NCI-H226 (cell line): ENCODE data around the gene FCAMR.

ENCODE experiments used
- DNase-seq: peaks from one replicate; pipeline ENCODE4 v3.0.0-alpha.2; 2015

FCAMR gene

DNA sequence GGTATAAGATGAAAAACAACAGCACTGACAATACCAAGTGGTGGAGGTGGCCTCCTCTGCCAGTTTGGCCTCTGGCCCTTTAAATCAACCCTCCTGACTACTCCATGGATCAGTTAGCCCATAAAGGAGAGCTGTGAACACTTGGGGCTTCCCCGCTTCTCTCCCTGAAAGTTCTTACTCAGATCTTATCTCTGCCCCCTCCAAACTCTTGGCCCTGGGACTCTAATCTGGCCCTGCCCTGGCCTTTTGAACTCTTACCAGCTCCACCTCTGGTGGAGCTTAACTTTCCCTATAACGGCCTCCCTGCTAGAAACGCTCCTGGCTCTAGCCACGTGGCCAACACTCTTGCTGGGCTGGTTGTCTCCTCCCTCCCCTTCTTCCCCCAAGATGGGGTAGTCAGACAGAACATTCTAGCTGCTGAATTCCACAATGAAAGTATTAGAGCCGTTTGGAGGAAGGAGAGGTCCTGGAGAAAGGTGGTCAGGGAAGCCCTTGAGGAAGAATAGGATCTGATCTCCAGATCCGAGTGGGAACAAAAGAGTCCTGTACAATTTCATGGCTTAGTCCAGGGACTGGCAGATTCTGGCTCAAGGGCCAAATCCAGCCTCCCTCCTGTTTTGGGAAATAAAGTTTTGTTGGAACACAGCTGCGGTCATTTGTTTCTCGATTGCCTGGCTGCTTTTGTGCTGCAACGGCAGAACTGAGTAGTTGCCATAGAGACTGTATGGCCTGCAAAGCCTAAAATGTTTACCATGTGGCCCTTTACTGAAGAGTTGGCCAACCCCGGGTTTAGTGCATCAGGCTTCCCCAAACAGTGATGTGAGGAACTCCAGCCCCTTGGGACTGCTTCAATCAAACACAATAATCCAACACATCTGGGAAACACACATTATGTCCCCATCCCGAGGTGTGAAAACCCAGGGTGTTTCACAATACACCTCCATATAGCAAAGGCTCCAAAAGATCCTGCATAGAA lies 14.5 kb downstream of the FCAMR start:
- no peak for DNase-seq

DNA sequence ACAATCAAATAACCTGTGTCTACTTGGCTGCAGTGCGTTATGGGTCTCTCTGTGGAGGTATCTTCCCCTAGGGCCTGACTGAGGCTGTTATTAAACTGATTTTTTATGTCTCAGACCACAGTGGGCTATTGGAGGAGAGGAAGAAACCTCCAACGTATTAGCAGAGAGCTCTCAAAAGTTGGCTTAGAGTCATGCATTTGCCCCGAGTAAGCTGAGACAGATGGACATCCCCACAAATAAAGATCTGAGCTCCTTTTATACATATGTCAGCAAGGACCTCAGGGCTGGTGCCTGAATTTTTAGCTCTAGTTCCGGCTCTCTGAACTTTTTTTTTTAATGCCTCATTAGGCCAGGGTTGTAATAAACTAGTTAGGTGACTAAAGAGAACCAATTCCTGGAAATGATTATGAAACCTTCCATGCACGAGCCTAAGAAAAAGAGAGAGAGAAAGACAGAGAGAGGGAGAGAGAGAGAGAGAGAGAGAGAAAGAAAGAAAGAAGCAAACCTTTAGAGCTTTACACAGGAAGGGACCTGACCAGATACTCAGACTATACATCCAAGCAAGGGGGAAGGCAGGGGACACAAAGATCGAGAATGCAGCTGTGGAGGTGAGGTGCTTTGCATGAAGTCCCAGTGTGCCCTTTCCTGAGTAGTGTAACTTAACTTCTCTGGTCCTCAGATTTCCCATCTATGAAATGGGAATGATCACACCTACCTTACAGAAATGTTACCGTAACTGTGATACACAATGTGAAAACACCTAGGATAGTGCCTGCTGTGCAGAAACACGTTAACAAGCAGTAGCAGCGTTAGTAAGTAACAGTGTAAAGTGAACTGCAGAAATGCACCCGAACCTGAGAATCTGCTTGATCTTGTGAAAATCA lies 15.6 kb downstream of the FCAMR start:
- DNase-seq, result no peak

DNA sequence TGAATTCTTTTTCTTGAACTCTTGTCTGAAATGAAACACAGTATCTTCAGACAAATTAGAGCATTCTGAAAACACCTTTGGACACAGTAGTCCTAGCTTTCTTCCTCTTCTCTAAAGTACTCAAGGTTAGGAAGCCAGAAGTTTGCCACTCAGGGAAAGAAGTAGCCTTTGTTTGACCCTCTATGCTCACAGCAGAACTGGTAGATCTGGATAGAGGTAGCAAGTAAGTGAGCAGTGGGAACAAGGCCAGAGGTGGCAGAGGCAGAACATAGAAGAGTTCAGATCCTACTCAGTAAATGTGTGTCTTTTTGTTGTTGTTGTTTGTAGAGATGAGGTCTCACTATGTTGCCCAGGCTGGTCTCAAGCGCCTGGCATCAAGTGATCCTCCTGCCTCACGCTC lies 16.6 kb downstream of the FCAMR start:
- no peak for DNase-seq

DNA sequence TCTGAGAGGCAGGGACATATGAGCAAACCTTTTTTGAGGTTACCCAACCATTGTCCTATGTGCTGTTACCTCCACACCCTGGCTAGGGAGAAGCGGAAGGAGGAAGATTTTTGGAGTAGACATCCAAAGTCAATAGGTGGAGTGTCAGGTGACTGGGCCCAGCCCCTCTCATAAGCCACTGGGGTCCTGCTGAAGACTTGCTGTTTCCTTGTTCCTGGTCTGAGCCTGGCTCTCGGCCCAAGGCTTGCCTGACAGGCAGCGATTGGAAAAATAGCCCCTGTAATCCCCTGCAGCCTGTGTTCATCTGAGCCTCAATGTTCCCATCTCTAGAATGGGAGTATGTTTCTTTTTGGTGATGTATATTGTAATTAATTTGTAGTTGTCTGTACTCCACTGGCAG lies 17.1 kb downstream of the FCAMR start:
- DNase-seq, result no peak

DNA sequence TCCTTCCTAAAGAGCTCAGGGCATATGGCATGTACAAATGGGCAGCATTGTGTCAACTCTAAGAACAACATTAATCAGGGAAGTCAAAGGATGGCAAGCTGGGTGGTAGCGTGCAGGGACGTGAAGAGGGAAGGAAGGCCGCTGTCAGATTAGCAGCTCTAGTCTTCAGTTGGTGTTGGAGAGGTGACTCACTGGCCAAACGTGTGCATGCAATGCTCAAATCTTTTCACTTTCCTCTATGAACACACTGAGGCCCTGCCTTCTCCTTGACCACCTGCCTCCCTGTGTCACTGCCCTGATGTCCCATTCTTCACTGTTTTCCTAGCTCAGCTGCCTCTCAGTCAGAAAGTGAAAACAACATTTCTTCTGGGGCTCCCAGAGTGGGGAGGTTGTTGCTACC lies 18.1 kb downstream of the FCAMR start:
- DNase-seq, result no peak

DNA sequence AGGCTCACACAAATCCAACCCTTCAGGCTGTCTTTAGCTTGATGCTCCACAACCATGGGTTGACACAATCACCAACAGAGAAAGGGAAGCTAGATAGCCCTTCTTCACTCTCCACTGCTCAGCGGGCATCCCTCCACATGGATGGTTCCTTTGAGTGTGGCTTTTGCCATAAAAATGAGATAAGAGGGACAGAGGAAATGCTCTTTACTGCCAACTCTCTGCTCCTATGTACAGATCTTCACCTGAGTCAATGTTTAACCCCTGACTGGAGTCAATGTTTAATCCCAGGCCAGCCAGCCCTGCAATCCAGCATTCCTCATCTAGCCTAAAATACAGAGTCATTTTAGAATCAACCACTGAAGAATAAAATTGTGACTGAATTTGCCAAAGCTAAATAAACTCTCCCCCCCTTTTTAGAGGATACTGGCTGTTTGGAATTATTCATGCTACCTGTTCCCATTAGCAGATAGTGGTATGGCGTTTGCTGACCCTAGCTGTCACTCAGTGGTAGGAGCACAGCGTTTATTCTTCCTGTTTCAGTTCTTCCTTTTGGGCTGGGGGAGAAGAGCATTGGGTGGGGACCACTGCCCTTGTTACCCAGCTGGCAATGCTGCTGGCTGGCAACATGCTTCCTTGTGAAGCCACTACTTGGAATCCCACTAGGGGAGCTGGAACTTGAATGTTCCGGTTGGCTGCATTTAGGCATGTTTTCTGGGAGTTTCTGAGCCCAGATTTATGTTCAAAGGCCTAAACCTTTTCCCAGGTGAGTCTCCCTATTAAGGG lies 18.8 kb downstream of the FCAMR start:
- DNase-seq, result no peak

DNA sequence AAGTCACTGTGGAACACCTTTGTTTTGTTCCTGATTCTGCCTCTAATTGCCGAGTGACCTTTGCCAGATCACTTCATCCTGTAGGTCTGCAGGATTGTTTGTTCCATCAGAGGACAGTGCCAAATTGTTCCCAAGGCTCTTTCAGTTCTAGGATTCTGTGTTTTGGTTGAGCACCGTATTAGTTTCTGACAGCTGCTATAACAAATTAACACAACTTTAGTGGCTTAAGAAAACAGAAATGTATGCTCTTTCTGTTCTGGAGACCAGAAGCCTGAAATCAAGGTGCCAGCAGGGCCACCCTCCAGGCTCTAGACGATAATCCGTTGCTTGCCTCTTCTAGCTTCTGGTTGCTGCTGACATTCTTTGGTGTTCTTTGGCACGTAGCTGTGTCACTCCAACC lies 20.6 kb downstream of the FCAMR start:
- no peak for DNase-seq

DNA sequence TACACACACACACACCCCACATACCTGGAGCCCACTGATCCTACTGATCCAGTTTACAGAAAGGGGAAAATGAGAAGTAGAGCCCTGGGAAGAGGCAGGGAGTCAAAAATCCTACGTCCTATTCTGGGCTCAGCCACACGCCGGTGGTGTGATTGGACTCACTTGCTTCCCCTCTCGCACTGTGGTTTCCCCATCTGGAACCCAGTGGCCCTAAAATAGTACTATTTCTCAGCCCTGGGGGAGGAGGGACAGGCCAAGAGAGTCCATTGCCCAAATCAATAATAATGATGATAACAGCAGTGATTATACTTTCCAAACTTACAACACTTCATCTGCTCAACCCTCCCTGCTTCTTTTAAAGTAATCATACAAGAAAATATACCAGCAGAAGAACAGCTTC lies 21.1 kb downstream of the FCAMR start:
- DNase-seq, result no peak

DNA sequence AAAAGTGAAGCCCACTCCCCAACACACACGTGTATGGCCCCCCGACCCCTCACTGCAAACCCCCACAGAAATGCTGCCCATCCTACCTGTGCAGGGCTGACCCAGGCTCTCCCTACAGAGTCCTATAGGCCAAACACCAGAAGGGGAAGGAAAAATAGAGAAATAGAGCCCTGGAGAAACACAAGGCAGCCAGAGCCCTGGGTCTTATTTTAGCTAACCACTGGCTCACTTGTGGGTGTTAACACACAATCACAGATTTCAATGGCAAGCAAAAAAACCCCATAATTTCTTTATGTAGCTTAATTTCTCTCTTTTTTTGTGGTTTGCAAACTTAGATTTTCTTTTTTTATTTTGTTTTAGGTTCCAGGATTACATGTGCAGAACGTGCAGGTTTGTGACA lies 23.0 kb downstream of the FCAMR start:
- DNase-seq, result no peak

DNA sequence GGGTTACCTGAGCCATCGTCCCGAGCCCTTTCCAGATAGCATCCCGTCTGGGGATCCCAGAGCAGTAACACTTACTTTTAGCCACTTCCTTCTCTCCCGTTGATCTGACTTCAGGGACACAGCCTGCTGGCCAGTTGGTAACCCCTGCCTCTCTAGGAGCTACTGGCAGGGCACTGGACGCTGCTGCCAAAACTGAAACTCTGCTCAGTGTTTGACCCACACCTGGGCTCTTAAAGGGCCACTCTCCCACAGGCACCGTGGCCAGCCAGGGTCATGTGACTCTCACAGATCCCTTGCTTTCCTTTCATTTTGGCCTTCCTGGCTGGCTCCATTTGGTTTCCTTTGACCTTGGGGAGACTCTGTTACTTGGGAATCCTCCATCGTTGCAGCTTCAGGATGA lies 24.0 kb downstream of the FCAMR start, which contains the start of gene PIGR:
PIGR (minus strand) TSS at position 206 of the 400 bp plus-strand sequence. CDS start 5,935 bp downstream, outside the sequence.
- no peak for DNase-seq

DNA sequence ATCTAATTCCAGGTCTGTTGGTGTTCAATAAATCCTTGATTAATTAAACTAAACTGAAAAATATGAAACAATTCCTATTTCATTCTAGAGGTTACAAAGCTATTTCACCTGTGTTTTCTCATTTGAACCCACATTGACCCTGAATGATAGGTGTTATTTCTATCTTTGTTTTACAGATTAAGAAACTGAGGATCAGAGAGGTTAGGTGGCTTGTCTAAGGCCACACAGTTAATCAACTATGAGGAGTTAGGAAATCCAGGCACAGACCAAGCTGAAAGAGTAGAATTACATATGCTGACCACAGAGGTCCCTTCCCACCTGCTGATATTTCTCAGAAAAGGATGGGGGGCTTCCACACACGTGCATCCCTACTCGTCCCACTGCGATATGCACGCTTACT lies 24.5 kb downstream of the FCAMR start:
- DNase-seq, result no peak

DNA sequence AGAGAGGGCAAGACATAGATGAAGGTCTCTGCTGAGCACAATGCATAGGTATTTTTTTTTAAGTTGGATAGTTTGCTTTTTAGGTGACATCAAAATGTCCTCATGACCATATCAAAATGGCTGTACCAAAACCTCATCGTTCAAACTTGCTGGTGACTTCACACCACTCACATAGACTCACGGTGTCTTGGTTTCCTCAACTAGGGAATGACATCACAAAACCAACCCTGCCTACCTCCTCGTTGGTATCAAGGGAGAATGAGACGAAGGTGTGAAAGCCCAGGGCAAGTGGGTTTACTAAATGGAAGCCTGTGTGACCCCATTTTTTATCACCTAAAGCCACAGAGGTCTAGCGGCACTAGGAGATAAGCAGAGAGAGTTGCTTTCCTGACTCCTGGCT lies 25.6 kb downstream of the FCAMR start:
- no peak for DNase-seq

DNA sequence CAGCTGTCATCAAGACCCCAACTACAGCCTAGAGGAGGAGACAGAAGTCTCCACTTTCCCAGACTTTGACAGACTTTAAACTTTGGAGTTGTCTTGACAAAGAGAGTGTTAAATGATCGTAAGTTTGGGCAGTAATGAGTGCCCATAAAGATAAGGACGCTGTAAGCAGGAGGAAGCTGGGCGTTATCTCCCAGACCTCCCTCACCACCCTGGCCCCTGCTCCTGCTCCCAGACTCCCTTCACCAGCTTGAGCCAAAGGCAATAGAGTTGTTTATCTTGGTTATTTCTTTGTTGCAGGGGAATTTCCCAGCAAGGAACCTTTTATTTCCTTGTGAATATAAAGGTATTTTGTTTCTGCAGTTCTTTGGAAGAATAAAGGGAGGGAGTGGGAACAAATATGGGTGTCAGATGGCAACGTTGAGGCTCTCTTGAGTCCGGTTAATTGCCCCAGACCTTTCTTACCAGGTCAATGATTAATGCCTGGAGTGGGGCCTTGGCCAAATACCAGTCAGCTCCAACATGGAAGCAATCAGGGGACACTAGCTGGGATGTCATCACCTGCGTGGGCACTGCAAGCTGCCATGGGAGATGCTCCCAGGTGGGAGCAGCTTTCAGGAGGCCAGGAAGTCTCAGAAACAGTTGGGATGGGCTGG lies 28.4 kb downstream of the FCAMR start:
- DNase-seq, result peak; percentile 29

DNA sequence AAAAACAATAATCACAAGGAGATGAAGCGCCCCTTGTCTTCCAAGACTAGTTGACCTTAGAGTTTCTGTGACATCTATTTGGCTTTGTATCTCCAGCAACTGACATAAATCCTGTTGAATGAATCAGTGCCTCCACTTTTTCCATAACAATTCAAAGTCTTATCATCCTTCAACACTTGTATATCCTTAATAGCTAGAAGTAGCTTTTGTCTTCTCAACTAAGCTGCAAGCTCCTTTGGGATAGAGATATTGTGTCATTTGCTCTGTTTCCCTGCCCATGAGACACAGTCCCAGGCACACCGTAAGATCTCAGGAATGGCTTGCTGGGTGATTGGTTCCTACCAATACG lies 29.7 kb downstream of the FCAMR start:
- DNase-seq, result no peak

DNA sequence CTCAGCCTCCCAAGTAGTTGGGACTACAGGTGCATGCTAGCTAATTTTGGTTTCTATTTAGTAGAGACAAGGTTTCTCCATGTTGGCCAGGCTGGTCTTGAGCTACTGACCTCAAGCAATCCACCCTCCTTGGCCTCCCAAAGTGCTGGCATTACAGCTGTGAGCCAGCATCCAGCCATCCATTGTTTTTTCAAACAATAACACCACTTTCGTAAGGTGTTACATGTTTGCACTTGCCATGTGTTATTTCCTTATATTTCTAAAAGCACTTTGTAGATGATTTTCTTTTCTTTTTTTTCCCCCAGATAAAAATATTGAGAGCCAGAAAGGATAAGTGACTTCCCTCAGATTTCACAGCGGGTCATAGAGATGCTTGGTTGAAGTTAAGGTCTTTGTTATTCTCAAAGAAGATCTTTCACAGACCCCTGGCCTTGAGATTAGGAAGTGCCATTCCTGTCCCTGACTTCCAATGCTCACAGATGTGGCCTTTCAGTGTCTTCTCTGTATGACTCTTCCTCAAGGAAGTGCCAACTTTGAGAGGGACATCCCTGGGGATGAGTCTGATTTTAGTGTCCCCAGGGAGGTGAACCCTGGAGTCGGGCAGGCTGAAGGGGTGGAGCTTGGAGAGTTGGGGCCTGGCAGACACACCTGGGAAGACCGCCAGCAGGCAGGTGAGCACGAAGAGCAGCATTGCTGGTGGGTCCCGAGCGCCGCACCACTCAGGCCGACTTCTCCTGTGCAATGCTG lies 30.2 kb downstream of the FCAMR start:
- no peak for DNase-seq

DNA sequence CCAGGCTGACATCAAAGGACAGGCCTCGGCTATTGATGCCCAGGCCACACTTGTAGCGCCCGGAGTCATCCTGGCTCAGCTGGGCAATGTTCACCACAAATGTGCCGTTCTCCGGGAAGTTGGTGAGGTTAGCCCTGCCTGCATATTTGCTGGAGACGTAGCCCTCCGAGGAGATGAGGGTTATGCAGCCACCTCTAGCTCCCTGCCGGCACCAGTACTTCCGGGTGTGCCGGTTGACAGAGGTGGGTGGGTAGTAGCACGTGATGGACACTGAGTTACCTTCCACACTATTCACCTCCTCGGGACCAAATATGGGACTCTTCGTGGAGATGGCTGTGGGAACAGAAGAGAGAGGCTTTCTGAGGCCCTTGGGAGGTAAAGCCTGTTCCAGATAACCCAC lies 31.1 kb downstream of the FCAMR start:
- DNase-seq, result no peak

DNA sequence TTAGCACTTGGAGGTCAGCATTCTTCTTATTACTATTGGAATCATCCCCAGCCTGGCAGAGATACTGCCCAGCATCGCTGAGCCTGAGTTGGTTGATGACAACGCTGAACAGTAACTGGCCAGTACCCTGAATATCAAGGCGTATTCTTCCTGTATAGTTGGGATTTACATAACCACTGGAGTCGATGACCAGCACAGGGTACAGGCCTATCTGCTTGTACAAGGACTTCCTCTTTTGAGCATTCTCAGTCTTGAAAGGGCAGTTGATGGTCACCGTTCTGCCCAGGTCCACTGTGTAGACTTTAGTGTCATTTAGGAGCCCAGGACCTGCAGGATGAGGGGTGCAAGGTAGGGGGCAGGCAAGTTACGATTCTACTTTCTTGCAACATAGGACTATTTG lies 32.8 kb downstream of the FCAMR start:
- DNase-seq, result no peak

DNA sequence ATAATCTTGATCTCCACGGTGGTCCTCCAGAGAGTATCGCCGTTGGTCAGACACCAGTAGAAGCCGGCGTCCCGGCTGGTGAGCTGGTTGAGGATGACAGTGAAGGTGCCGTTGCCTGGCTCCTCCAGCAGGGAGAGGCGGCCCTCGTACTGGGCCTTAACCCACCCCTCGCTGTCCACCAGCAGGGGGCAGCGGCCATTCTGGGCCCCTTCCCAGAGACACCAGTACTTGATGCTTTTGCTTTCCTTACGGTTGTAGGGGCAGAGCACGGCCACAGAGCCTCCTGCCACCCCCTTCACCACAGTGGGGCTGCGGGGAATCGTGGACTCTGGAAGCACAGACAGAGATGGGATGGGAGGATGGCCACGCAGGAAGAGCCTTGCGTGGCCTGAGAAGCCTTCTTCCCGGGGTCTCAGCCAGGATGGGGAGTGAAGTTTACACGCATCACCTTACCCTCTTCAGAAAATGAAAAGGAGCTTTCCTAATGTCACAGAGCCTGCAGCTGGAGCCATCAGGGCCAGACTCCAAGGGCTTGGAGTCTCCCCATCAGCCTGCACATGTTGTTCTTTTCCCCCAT lies 34.7 kb downstream of the FCAMR start:
- DNase-seq, result no peak

DNA sequence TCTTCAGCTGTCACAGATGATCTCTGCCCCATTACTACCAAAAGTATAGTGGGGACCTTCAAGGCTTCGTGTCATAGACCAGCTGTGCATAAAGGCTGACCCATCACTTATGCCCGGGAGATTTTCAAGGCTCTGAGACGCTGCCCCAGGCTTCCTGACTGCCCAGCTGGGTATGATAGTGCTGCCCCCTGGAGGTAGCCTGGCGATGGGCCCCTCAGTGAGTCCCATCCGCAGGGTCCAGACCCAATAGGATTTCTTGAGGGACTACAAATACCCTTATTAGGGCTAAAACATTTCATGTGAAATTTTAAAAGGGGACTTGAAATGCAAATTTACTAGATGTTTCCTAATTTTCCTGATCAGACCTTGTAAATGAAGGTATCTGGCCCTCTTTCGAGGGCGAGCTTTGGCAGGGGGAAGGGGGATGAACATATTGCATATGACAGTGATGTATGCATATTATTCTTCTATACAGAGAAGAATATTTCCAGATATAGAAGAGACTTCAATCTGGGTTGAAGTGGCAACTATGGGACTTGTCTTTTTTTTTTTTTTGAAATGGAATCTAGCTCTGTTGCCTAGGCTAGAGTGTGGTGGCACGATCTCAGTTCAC lies 36.8 kb downstream of the FCAMR start:
- no peak for DNase-seq

DNA sequence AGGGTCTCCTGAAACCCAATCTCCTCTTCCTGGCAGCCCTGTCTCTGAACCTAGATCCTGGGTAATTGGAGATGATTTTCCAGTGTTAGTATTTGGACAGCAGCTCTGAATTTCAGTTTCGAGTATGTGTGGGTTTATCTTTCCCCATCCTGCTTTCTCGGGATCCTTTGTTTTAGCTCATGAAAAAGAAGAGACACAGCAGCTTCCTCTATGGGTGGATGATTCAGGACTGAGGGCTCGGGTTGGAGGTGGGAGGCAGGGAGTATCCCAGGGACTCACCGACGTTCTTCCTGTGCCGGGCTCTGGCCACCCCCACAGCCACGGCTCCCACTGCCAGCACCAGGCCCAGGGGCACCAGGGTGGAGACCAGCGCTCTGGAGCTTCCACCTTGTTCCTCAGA lies 38.1 kb downstream of the FCAMR start:
- no peak for DNase-seq

DNA sequence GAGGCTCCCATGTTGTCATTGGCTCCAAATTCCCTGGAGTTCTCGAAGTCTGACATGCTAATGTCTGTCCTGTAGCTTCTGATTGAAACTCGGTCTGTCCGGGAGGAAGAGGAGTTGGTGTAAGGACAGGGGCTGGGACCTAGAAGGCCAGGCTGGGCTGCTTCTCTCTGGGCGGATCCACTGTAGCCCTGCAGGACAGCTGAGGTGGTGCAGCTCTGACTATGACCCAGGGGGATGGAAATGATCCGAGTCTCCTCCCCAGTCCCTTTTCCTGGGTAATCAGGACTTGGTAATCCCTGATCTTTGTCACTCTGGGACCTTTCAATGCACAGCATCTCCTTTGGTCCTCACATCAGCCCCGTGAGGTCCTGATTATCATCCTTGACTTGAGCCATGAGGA lies 38.6 kb downstream of the FCAMR start:
- DNase-seq, result no peak
